HG02759 (cell line): ENCODE data around the gene NPR3.

Source experiments
- ATAC-seq: cut with Tn5 transposase; IDR thresholded peaks from one replicate; pipeline ENCODE4 v1.9.1; 2021; ENCODE audit warnings: mild to moderate bottlenecking, moderate library complexity; ENCODE audit not compliant: unreplicated experiment

NPR3 gene

GRCh38 chr5:32805971-32806638, 95.0 kb downstream of the NPR3 start:
- no peak for ATAC-seq

DNA sequence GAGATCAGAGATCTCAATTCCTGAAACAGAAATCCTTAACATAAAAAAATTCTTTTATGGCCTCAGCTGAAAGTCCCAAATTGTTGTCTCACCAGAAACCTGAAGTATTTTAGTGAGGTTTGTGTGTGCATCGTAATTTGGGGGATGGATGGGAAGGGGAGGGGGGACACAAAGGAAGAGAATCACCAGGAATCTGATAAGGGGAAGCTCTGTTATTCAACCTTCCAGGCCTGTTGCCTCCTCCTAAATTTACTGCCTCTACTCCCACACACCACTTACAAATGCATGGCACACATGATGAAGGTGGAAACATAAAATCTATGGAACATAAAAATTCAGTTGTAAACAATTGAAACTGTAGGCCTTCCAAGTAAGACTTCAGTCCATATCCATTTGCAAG, 97.7 kb downstream of the NPR3 start:
- ATAC-seq: no peak

DNA sequence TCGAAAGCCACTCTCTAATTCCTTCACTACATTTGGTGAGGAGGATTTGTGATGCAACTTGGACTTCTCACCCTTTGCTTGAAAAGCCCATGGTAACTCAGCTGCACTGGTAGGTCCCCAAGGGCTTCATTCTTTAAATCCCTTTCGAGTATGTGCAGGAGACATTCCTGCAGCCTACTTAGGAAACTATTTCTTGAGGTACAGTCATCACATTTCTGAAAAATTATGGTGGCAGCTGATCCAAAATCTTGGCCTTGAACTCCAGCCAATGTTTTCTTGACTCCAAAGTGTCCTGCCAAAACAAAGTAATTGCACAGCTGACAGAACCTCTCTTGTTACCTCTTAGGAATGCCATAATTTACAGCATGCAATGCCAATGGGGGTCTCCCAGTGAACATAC, 99.7 kb downstream of the NPR3 start:
- ATAC-seq: no peak

- no peak for ATAC-seq
Observed at GRCh38 chr5:32812399-32812798, 101.3 kb downstream of the NPR3 start.

DNA sequence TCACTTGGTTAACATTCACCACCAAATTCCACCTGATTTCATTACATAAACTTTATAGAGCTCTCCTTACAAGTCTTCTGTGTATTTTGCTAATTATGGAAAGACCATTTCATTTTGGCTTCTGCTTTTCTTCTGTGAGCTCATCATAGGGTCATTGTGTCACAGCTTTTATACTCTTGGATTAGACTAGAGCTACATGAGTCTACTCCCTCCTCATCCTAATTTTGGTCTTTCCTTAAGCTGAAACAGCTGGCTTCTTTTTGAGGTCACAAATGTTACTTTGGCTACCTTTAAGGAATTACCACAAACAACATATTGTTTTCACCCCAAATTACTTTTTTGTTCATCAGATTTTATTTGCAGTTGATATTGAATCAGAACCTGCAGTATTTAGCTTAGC, 103.0 kb downstream of the NPR3 start:
- ATAC-seq: no peak

- no peak for ATAC-seq
Observed at GRCh38 chr5:32814620-32815019, 103.5 kb downstream of the NPR3 start.

GRCh38 chr5:32827981-32828380, 116.9 kb downstream of the NPR3 start:
- no peak for ATAC-seq

GRCh38 chr5:32828492-32828891, 117.4 kb downstream of the NPR3 start:
- no peak for ATAC-seq

- no peak for ATAC-seq
Observed at GRCh38 chr5:32831624-32832023, 120.5 kb downstream of the NPR3 start.

DNA sequence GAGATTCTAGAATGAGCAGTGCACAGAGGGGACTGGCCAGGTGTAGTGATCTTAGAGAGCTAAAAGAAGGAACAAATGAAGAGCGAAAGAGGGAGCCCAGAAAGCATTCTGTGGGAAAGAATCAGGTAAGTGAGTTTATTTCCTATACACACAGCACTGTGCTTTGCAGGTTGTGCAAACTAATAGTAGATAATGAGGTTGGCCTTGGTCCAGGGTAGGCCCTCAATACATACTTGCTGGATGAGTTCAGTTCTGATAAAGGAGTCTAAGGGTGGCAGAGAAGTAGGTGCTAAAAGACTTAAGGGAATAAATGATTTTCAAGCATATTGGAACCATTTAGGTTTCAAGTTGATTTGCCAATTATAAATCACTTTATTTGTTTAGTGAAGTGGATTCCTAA, 122.0 kb downstream of the NPR3 start:
- no peak for ATAC-seq

- ATAC-seq: no peak
Observed at GRCh38 chr5:32833663-32834062, 122.5 kb downstream of the NPR3 start.

DNA sequence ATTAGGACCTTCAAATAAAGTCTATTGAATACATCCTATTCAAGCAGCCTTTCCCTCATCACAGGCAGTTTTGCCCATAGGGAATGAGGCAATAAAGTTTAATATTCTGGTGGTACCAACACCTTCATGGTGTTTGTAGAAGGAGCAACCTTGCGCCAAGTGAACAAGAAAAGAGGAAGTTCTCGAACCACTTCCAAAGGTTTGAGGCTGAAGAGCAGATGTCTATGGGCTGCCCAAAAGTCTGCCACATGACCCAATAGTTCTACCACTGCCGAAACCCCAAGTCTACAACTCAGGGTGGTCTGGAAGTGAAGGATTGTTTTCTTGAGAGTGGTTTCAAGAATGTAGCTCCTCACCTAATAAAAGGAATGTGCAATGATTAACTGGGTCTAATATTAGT, 123.1 kb downstream of the NPR3 start:
- no peak for ATAC-seq

GRCh38 chr5:32836176-32836575, 125.1 kb downstream of the NPR3 start:
- ATAC-seq: no peak

DNA sequence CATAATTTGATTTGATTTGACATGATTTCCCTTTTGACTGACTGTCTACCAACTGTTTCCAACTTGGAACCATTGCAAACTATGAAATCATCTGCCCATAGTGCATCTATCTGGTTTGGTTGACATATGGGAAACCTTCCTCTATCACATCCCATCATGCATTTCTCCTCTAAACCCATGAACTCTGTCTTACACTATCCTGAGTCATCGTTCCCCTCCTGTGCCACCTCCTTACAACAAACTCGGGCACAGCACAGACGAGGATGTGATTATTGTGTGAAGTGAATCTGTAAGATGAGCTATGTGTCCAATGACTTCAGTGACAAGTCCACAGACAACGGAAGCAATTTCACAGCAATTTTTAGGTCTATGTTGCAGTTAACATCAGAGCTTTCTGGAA, 126.1 kb downstream of the NPR3 start:
- ATAC-seq: no peak

DNA sequence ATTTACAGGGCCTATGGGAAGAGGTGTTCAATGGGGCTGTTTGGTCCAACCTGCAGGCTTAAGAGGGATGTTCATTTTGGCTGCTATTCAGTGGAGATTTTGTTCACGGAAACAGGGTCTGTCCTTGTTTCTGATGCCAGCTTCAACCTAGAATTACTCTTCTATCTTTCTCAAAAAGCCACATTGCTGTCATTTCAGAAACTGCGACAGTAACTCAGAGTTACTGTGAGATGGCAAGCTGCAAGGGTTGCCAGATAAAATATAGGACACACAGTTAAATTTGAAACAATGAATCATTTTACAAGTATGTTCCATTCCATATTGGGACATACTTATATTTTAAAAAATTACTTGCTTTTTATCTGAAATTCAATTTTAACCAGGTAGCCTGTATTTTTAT, 128.0 kb downstream of the NPR3 start:
- no peak for ATAC-seq

DNA sequence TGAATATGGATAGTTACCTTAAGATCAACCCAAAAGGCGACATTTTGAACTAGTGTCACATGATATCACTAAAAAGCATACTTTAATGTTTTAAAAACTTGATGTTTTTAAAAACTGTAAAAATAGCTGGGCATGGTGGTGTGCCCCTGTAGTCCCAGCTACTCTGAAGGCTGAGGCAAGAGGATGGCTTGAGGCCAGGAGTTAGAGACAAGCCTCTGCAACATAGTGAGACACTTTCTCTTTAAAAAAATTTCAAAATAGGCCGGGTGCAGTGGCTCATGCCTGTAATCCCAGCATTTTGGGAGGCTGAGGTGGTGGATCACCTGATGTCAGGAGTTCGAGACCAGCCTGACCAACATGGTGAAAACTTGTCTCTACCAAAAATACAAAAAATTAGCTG, 129.5 kb downstream of the NPR3 start:
- ATAC-seq: no peak
